ENCODE data around the gene POLR1B. TPM values are rescaled to one million over a fixed set of nuclear protein-coding genes. Genes with fewer than 3 reads are reported as not detected.
"Not testable (repeated sequence)": the region's sequence is repeated elsewhere in the genome, so short reads cannot be mapped to it uniquely, and the experiment has no call there.

Gene POLR1B
- total RNA-seq, 1 donor from 2014 or later: 23.5 TPM

- ATAC-seq: peak; percentile 75
Measured at GRCh38 chr2:112541315-112542122, 746 bp upstream of the POLR1B start.

GRCh38 chr2:112542984-112543661 is 858 bp downstream of the POLR1B start:
- peak; percentile 11 for ATAC-seq

- no peak for ATAC-seq
Measured at GRCh38 chr2:112547333-112547732, 5.1 kb downstream of the POLR1B start.

- no peak for ATAC-seq
Measured at GRCh38 chr2:112548980-112549379, 6.7 kb downstream of the POLR1B start.

GRCh38 chr2:112566104-112566503 is 23.8 kb downstream of the POLR1B start:
- no peak for ATAC-seq

- ATAC-seq: not testable (repeated sequence)
Measured at GRCh38 chr2:112566508-112566907, 24.2 kb downstream of the POLR1B start.

GRCh38 chr2:112572005-112572404 is 29.7 kb downstream of the POLR1B start:
- no peak for ATAC-seq

- ATAC-seq: no peak
Measured at GRCh38 chr2:112577756-112578155, 35.5 kb downstream of the POLR1B start.

GRCh38 chr2:112579241-112579640 is 37.0 kb downstream of the POLR1B start:
- peak; percentile 12 for ATAC-seq

- no peak for ATAC-seq
Measured at GRCh38 chr2:112580084-112580483, 37.8 kb downstream of the POLR1B start.

GRCh38 chr2:112582314-112582746 is 40.1 kb downstream of the POLR1B start:
- ATAC-seq: peak; percentile 28

GRCh38 chr2:112583497-112584133 is 41.4 kb downstream of the POLR1B start:
- no peak for ATAC-seq

- ATAC-seq: peak; percentile 92
Measured at GRCh38 chr2:112584134-112584890, 42.0 kb downstream of the POLR1B start, which contains the start of gene CHCHD5. TSS of gene CHCHD5 (plus strand) at chr2:112584609. CDS start at chr2:112584648, 39 bp downstream.

- no peak for ATAC-seq
Measured at GRCh38 chr2:112584891-112585250, 42.6 kb downstream of the POLR1B start.

GRCh38 chr2:112585400-112585799 is 43.1 kb downstream of the POLR1B start:
- no peak for ATAC-seq

GRCh38 chr2:112585873-112586464 is 43.7 kb downstream of the POLR1B start:
- no peak for ATAC-seq

GRCh38 chr2:112588611-112589045 is 46.4 kb downstream of the POLR1B start:
- ATAC-seq: no peak

- no peak for ATAC-seq
Measured at GRCh38 chr2:112591413-112591812, 49.1 kb downstream of the POLR1B start.

GRCh38 chr2:112593736-112594135 is 51.5 kb downstream of the POLR1B start:
- ATAC-seq: no peak

- ATAC-seq: no peak
Measured at GRCh38 chr2:112597537-112598322, 55.5 kb downstream of the POLR1B start.

GRCh38 chr2:112600634-112601033 is 58.4 kb downstream of the POLR1B start:
- no peak for ATAC-seq

Measured in esophagus mucosa (tissue), 1 donor.